ENCODE data around the gene SFPQ.
"Not testable (repeated sequence)": the region's sequence is repeated elsewhere in the genome, so short reads cannot be mapped to it uniquely, and the experiment has no call there.

SFPQ gene, protein sequence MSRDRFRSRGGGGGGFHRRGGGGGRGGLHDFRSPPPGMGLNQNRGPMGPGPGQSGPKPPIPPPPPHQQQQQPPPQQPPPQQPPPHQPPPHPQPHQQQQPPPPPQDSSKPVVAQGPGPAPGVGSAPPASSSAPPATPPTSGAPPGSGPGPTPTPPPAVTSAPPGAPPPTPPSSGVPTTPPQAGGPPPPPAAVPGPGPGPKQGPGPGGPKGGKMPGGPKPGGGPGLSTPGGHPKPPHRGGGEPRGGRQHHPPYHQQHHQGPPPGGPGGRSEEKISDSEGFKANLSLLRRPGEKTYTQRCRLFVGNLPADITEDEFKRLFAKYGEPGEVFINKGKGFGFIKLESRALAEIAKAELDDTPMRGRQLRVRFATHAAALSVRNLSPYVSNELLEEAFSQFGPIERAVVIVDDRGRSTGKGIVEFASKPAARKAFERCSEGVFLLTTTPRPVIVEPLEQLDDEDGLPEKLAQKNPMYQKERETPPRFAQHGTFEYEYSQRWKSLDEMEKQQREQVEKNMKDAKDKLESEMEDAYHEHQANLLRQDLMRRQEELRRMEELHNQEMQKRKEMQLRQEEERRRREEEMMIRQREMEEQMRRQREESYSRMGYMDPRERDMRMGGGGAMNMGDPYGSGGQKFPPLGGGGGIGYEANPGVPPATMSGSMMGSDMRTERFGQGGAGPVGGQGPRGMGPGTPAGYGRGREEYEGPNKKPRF

DNA sequence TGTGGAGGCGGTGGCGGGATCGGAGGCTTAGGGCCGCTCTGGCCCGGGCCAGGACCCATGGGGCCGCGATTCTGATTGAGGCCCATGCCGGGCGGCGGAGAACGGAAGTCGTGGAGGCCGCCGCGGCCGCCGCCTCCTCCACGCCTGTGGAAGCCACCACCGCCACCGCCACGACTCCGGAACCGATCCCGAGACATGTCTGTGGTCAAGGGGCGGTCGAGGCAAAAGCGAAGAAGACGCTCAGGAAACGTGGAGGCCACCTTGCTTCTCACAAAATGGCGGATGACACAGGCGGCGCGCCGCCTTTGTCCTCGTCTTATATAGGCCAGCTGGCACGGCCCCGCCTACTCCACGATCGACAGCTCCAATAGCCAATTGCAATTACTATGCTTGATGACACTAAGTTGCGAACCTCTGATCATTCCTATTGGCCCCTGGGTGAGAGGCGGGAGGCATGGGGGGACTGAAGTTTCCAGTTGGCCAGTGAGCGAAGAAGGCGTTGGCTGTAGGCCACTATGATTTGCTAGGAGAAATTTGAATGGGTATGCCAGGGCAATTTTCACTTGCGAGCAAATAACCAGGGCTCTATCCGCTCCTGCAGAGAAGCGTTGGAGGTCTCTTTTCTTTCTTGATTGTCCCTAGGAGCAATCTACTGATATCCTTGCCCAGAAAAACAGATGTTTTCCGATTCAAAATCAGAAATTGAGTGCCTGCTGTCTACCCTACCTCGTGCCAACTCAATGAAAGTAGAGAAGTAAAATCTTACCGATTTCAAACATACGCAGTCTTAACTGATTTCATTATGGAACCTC is at the start of gene SFPQ:
Gene SFPQ, minus strand, starts transcription at position 293 of the 812 bp plus-strand sequence. Its CDS starts 96 bp downstream, at position 197.
- H3K27ac Mint-ChIP-seq = peak within 1 kb of the TSS; percentile 95
- peaks cover 33% of the 10 kb centered on the region for H3K36me3 Mint-ChIP-seq
- H3K4me3 Mint-ChIP-seq = peak within 1 kb of the TSS; percentile 95
- H3K4me1 Mint-ChIP-seq = peaks cover 45% of the 10 kb centered on the region
- H3K9me3 Mint-ChIP-seq = no peaks in the 10 kb centered on the region
- H3K27me3 Mint-ChIP-seq = no peaks in the 10 kb centered on the region

DNA sequence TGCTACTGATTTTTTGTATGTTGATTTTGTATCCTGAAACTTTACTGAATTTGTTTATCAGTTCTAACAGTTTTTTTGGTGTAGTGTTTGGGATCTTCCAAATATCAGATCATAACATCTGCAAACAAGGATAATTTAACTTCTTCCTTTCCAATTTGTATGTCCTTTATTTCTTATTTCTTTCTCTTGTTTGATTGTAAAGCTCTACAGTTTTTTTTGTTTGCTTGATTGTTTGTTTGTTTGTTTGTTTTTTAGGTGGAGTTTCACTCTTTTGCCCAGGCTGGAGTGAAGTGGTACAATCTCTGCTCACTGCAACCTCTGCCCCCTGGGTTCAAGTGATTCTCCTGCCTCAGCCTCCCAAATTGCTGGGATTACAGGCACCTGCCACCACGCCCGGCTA is 43.8 kb upstream of the SFPQ start:
- not testable (repeated sequence) for H3K36me3 Mint-ChIP-seq, H3K9me3 Mint-ChIP-seq, H3K4me1 Mint-ChIP-seq, H3K27ac Mint-ChIP-seq, H3K27me3 Mint-ChIP-seq, H3K4me3 Mint-ChIP-seq

DNA sequence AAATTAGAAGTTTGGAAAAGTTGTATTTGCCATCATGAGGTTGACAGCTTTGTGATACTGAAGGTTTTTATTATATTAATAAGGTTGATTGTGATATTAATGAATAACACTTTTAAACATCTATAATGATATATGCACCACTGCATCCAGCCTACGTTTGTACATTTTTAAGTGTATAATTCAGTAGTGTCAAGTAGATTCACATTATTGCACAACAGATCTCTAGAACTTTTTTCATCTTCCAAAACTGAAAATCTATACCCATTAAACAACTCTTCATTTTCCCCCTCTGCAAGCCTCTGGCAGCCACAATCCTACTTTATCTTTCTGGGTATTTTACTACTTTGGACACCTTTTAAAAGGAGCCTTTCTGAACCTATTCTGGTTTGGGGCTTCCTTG is 38.3 kb upstream of the SFPQ start:
- H3K4me3 Mint-ChIP-seq = no peak overlapping the region
- no peaks in the 10 kb centered on the region for H3K36me3 Mint-ChIP-seq
- peaks cover 6% of the 10 kb centered on the region for H3K4me1 Mint-ChIP-seq
- H3K27me3 Mint-ChIP-seq = no peaks in the 10 kb centered on the region
- H3K27ac Mint-ChIP-seq = no peak overlapping the region
- H3K9me3 Mint-ChIP-seq = no peaks in the 10 kb centered on the region

DNA sequence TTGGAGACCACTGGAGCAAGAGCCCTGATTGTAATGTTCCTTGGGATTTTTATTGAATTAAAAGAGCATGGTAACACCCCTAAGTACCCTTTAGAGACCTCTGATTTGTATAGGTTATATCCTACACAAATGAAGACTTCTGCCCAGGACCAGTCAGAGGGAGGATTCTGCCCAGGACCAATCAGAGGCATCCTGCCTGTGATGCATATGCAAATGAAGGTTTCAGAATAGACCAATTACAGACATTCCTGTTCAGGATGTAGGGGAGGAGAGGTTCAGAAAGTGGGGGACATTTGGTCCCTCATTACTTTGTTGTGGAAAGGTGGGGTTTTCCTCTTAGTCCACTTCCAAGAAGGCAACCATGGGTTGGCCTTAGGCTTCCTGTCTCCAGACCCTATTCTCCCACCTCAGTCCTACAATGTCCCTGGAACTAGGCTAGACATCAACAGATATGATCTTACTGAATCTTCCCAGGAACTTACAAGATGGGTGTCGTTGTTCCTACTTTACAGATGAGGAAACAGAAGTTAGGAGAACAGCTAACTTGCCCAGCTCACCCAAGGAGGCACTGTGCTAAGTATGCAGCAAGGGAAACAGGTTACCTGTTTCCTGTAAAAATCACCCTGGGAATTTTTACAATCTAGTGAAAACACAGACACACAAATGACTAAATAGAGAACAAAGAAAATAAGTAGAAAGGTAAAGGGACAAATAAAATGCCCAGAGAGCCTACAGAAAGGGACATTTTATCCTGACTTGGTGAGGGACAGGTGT is 36.8 kb upstream of the SFPQ start:
- H3K27me3 Mint-ChIP-seq = no peaks in the 10 kb centered on the region
- no peaks in the 10 kb centered on the region for H3K9me3 Mint-ChIP-seq
- no peak overlapping the region for H3K4me3 Mint-ChIP-seq
- peaks cover 6% of the 10 kb centered on the region for H3K4me1 Mint-ChIP-seq
- no peak overlapping the region for H3K27ac Mint-ChIP-seq
- H3K36me3 Mint-ChIP-seq = no peaks in the 10 kb centered on the region

DNA sequence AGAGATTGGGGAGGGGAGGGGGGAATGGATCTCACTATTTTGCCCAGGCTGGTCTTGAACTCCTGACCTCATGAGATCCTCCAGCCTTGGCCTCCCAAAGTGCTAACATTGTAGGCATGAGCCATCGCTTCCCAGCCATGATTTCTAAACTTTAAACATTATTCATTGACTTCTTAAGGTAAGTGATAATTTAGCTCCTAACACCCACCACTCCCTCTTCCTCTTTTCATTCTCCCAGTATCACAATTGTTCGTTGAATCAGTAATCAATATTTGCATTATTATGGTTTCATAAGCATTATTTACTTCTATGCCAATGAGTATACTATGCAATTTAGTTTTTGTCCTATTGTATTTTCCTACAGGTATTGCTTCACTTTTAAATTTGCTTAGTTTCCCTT is 33.6 kb upstream of the SFPQ start:
- no peaks in the 10 kb centered on the region for H3K9me3 Mint-ChIP-seq
- no peaks in the 10 kb centered on the region for H3K36me3 Mint-ChIP-seq
- H3K27ac Mint-ChIP-seq = no peak overlapping the region
- H3K4me3 Mint-ChIP-seq = no peak overlapping the region
- H3K4me1 Mint-ChIP-seq = peaks cover 6% of the 10 kb centered on the region
- no peaks in the 10 kb centered on the region for H3K27me3 Mint-ChIP-seq

DNA sequence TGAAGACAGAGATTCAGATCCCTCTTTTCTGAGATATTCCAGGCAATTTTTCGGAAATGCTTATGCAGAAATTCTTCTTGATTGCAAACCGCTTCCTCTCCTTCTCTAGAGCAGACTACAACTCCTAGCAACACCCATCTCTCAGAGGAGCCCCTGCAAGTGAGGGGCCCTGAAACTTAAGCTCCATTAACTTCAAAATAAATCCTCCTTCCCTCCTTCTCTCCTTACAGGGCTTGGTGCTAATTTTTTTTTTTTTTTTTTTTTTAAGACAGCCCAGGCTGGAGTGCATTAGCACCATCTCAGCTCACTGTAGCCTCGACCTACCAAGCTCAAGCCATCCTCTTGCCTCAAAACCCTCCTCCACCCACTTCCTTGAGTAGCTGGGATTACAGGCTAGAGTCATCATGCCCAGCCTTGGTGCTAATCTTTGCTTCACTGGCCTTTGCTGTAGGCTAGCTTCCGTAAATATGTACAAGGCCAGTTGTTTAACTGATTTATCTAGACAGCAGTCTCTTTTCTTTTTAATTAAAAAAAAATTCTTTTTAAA is 30.2 kb upstream of the SFPQ start:
- H3K36me3 Mint-ChIP-seq = no peaks in the 10 kb centered on the region
- no peak overlapping the region for H3K4me3 Mint-ChIP-seq
- no peak overlapping the region for H3K27ac Mint-ChIP-seq
- H3K9me3 Mint-ChIP-seq = no peaks in the 10 kb centered on the region
- H3K4me1 Mint-ChIP-seq = no peaks in the 10 kb centered on the region
- H3K27me3 Mint-ChIP-seq = no peaks in the 10 kb centered on the region

DNA sequence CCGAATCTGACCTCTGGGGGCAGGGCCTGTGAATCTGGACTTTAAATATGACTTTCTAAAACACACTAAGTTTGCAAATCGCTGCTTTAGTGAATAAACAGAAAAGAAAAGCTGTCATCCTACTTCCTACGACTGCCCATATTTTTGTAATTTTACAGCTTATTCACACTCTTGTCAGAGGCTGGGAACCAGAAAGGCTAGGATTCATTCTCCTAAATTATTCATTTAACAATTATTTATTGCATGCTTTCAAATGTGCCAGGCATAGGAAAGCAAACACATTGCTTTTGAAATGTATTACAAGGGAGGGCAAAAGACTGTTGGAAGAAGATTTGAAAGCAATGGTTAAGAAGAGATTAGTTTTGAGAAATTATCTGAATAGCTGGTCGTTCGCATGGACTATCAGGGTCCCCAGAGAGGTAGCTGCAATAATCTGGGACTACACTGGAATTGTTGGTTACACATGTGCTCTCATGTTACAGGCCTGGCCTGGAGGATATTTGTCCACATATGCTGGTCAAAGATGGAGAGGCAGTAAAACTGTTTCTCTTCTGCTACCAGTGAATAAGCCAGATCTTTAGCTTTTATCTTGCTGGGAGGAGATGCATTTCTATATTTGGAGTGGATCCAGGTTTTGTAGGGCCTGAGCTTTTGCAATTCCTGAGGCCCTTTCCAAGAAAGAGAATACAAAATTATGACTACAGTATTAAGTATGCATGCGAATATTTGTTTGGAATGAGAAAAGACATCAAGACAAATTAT is 29.6 kb upstream of the SFPQ start:
- H3K27me3 Mint-ChIP-seq = no peaks in the 10 kb centered on the region
- H3K9me3 Mint-ChIP-seq = no peaks in the 10 kb centered on the region
- no peak overlapping the region for H3K4me3 Mint-ChIP-seq

DNA sequence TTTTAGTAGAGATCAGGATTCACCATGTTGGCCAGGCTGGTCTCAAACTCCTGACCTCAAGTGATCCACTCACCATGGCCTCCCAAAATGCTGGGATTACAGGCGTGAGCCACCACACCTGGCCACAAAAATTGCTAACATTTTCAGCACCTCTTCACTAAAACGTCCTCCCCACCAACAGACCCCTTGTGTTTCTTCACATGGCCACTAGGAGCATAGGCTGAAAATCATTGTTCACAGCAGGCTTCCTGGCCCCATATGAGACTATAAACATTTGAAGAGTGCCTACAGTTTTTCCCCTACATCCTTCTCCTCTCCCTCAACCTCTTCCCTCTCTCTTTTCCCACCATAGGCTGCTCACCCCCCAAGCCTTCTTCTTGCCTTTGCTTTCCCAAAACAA is 28.0 kb upstream of the SFPQ start:
- Mint-ChIP-seq H3K9me3 (no peaks in the 10 kb centered on the region), H3K36me3 (no peaks in the 10 kb centered on the region), H3K27me3 (no peaks in the 10 kb centered on the region), H3K4me1 (no peaks in the 10 kb centered on the region), H3K27ac (no peak overlapping the region), H3K4me3 (no peak overlapping the region)

More for the DNA sequence above, 29.6 kb upstream of the SFPQ start:
- no peak overlapping the region for H3K27ac Mint-ChIP-seq
- no peaks in the 10 kb centered on the region for H3K36me3 Mint-ChIP-seq
- no peaks in the 10 kb centered on the region for H3K4me1 Mint-ChIP-seq

DNA sequence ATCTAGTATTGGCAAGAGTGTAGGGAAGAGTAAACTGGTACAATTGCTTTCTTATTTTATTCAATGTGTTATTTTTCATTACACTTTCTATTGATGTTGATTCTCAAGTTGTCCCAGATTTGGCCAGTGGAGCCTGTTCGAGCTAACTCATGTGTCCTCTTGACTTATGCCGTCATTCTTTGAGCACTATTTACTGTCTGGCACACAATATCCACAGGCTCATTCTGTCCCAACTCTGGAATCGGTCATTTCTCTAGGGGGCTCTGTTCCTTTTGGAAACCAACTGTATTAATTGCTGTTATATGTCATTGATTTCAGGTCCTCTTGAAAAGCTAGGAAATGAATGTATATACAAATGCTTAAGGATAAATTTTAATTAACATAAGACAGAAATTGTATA is 22.4 kb upstream of the SFPQ start:
- Mint-ChIP-seq H3K9me3 (no peaks in the 10 kb centered on the region), H3K4me3 (no peak overlapping the region), H3K36me3 (peaks cover 1% of the 10 kb centered on the region), H3K4me1 (no peaks in the 10 kb centered on the region), H3K27me3 (no peaks in the 10 kb centered on the region), H3K27ac (no peak overlapping the region)

DNA sequence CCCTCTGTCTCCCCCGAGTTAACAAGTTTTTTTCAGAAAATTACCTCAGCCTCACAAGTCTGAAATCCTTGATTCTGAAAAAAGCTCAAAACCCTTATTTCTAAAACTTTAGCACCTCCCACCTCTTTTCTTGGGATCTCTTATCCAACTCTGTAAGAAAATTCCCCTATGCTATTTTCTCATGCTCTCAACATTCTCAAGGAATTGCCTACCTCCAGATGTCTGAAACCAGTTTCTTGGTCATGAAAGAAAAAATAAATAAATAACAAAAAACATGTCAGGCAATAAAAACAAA is 18.1 kb upstream of the SFPQ start:
- Mint-ChIP-seq H3K4me1 (no peaks in the 10 kb centered on the region), H3K27ac (no peak overlapping the region), H3K9me3 (no peaks in the 10 kb centered on the region), H3K4me3 (no peak overlapping the region), H3K27me3 (no peaks in the 10 kb centered on the region), H3K36me3 (peaks cover 1% of the 10 kb centered on the region)

DNA sequence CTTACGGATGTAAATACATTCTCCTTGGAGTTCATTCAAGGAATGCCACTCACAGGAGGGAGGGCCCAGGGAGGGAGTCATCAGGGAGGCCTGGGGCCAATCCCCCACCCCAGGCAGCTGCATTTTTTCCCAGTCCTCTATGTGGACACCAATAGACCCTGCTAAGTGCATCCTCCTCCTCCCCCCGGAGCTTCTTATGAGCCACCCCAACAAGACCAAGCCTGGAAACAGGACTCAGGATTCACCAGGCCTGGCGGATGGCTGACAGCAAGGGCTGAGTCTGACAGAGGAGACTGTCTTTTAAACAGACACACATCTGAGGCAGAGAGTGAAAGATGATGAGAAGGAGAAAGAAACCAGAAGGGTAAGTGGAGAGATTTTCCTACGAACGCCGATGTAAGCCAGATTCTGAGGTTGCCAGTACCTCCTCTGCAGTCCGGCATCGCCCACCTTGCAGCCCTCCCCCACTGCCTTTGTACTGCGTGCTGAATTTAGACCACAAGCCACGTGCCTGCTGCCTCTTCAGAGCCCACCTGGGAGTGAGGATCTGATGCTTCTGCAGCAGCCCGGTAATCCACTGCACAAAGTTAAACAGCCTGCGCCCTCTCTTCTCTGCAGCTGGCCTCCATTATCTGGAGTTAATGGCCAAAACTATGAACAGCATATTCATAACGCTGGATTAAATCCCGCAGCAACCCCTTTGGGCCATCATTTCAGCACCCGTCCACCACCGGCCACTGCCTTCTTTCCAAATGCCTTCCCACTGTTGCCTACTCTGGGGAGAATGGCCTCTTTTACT is 17.6 kb upstream of the SFPQ start:
- peaks cover 1% of the 10 kb centered on the region for H3K36me3 Mint-ChIP-seq
- no peak overlapping the region for H3K27ac Mint-ChIP-seq
- H3K4me3 Mint-ChIP-seq = no peak overlapping the region
- no peaks in the 10 kb centered on the region for H3K27me3 Mint-ChIP-seq
- no peaks in the 10 kb centered on the region for H3K4me1 Mint-ChIP-seq
- no peaks in the 10 kb centered on the region for H3K9me3 Mint-ChIP-seq

DNA sequence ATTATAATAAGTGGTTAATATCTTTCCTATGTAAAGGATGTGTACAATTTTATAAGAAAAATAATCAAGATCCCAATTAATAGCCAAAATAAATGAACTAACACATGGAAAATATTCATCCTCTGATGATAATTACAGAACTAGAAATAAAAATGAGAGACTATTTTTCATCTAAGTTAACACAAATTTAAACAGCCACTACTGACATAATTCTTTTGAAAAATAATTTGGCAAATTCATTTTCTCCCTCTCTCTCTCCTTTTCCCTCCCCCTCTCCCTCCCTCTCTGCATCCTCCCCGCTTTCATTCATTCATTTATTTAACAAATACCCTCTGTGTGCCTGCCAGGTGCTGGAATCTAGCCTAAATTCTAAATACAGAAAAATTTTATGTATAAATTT is 10.3 kb upstream of the SFPQ start:
- Mint-ChIP-seq H3K27ac (no peak overlapping the region), H3K27me3 (no peaks in the 10 kb centered on the region), H3K36me3 (no peaks in the 10 kb centered on the region), H3K9me3 (no peaks in the 10 kb centered on the region), H3K4me3 (no peak overlapping the region), H3K4me1 (peaks cover 9% of the 10 kb centered on the region)

DNA sequence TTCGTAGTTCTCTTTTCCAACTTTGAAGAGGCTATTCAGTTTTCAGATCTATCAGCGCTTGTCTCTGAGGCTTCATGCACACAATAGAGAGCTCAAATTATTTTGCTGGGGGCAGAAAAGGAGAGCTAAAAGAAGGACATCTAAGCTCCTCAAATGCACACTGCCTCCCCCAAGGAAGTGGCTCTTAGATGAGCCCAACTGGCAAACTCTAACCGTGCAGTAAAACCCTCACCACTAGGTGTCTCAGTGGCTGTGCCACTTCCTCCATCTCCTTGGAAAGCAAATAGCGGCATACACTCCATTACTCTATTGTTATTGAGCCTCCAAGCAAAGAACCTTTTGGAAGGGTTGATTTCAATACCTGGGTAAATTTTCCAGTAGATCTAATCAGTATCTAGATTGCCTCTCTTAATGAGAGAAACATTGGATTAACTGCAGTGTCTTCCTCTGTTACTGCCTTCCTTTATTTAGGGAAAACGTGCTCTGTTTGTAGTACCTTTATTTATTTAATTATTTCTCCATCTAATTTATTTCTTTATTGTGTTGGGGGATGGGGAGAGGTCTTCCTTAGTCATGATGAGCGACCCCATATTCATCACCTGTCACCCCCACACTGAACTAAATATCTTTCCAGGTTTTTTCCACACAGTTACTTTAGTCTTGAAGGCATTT is 9.2 kb upstream of the SFPQ start:
- Mint-ChIP-seq H3K27ac (no peak overlapping the region), H3K36me3 (no peaks in the 10 kb centered on the region), H3K27me3 (no peaks in the 10 kb centered on the region), H3K4me3 (no peak overlapping the region), H3K4me1 (peaks cover 9% of the 10 kb centered on the region), H3K9me3 (no peaks in the 10 kb centered on the region)

DNA sequence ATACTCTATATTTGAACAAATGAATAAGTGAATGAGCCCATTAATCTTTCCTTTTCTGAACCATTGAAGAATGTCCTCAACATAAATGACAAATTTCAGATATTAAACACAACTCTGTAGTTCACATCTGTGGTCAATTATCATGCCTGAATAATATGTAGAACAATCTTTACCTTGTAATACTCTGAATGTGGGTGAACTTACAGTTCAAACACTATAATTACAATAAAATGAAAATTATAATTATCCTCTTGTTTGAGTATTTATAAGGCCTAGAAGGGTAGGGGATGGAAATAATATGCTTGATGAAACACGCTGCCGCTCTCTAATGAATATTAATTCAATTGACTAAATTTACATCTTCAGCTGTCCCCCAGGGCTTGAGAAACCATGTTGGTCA is 8.7 kb upstream of the SFPQ start:
- no peak overlapping the region for H3K4me3 Mint-ChIP-seq
- no peak overlapping the region for H3K27ac Mint-ChIP-seq
- no peaks in the 10 kb centered on the region for H3K36me3 Mint-ChIP-seq
- H3K9me3 Mint-ChIP-seq = no peaks in the 10 kb centered on the region
- H3K27me3 Mint-ChIP-seq = no peaks in the 10 kb centered on the region
- peaks cover 9% of the 10 kb centered on the region for H3K4me1 Mint-ChIP-seq
